Natural killer cell (primary cell): Measurements from ENCODE around the gene THSD4. TPM values are rescaled to one million over a fixed set of nuclear protein-coding genes. Genes with fewer than 3 reads are reported as not detected.

Experiments
- ATAC-seq, 3 donors: fragments of 150-1000 bp in 2 of 3; fragments of 200-7000 bp in 1 of 3; cut with Tn5 transposase; 1 replicate in 1 of 3; 2 replicates in 2 of 3; pipeline ENCODE4 v1.10.0; 2021; ENCODE audit warnings: mild to moderate bottlenecking in 2 of 3, moderate library complexity in 2 of 3
- DNase-seq, 2 donors: peaks; one replicate each; pipeline versions ENCODE4 v3.0.0 to v3.0.0-alpha.2; 2013 to 2021; ENCODE audit warnings: mixed read lengths in 1 of 2
- H3K27ac ChIP-seq: one replicate; pipeline ENCODE4 v1.5.1; 2013; ENCODE audit warnings: mild to moderate bottlenecking, low read length
- H3K27me3 ChIP-seq: one replicate; pipeline ENCODE4 v1.6.1; 2013; ENCODE audit warnings: low read length; ENCODE audit not compliant: control insufficient read depth, insufficient read depth
- H3K36me3 ChIP-seq: one replicate; pipeline ENCODE4 v1.6.1; 2013; ENCODE audit warnings: low read length; ENCODE audit not compliant: control insufficient read depth, insufficient read depth
- H3K4me1 ChIP-seq: one replicate; pipeline ENCODE4 v1.6.1; 2013; ENCODE audit warnings: low read length; ENCODE audit not compliant: control insufficient read depth, insufficient read depth
- H3K4me3 ChIP-seq: one replicate; pipeline ENCODE4 v1.5.1; 2013; ENCODE audit warnings: low read length
- H3K9me3 ChIP-seq: one replicate; pipeline ENCODE4 v1.6.1; 2013; ENCODE audit warnings: low read length; ENCODE audit not compliant: control insufficient read depth, insufficient read depth
- H3K27ac Mint-ChIP-seq, 2 donors: one replicate each; pipeline ENCODE4 v1.8.0; 2022; ENCODE audit warnings: mild to moderate bottlenecking in 2 of 2, mixed read lengths in 2 of 2, moderate library complexity in 1 of 2
- H3K27me3 Mint-ChIP-seq, 2 donors: one replicate each; pipeline ENCODE4 v1.8.0; 2022; ENCODE audit warnings: low read depth in 2 of 2, mixed read lengths in 2 of 2
- H3K36me3 Mint-ChIP-seq: one replicate; pipeline ENCODE4 v1.8.0; 2022; ENCODE audit warnings: mixed read lengths
- H3K4me1 Mint-ChIP-seq, 2 donors: one replicate each; pipeline ENCODE4 v1.8.0; 2022; ENCODE audit warnings: mixed read lengths in 2 of 2
- H3K4me3 Mint-ChIP-seq: one replicate; pipeline ENCODE4 v1.8.0; 2022; ENCODE audit warnings: mild to moderate bottlenecking, moderate library complexity, mixed read lengths
- H3K9me3 Mint-ChIP-seq, 2 donors: one replicate each; pipeline ENCODE4 v1.8.0; 2022; ENCODE audit warnings: mixed read lengths in 2 of 2
- CTCF ChIP-seq: fragments of 200-600 bp; IDR thresholded peaks from one replicate; pipeline ENCODE4 v1.8.0; 2022; ENCODE audit warnings: antibody characterized with exemption
- WGBS: methylation state at CpG from one replicate; pipeline ENCODE4 v1.1.7; 2013; ENCODE audit warnings: missing lambda C conversion rate; ENCODE audit not compliant: insufficient coverage; 5-methylcytosine and 5-hydroxymethylcytosine counted together
- intact Hi-C: fragments of 100-400 bp; cut with micrococcal nuclease; formaldehyde crosslinking; loops from one replicate; pipeline ENCODE4 v1.14.2; 2022
- total RNA-seq, 4 donors: library from RNA; stranded (reverse); fragments of 120-200 nt in 1 of 4; gene quantifications; one replicate each; pipeline versions ENCODE4 v1.2.3 to v1.2.4, GENCODE V29; 2013 to 2022

The THSD4 gene
- total RNA-seq, 3 donors from 2014 or later (not counting 1 experiment from before 2014, with no cell fraction given) = not detected

- WGBS = 68% methylated on average over 3 of the region's 4 CpGs
- intact Hi-C loops = no loop called here
Measured at GRCh38 chr15:71249986-71250385, 134.7 kb downstream of the THSD4 start.

GRCh38 chr15:71250936-71251583 is 135.8 kb downstream of the THSD4 start:
- H3K27ac ChIP-seq = no peak overlapping the region
- Mint-ChIP-seq H3K9me3 (no peaks in the 10 kb centered on the region), H3K27me3 (peaks cover 3 to 20% of the 10 kb centered on the region in 2 donors), H3K4me1 (no peaks in the 10 kb centered on the region), H3K4me3 (no peak overlapping the region), H3K27ac (no peak overlapping the region), H3K36me3 (no peaks in the 10 kb centered on the region)
- no peak for TF ChIP-seq CTCF
- H3K9me3 ChIP-seq = no peaks in the 10 kb centered on the region
- H3K4me1 ChIP-seq = no peaks in the 10 kb centered on the region
- intact Hi-C loops = no loop called here
- H3K36me3 ChIP-seq = no peaks in the 10 kb centered on the region
- DNase-seq (no peak), ATAC-seq (no peak)
- H3K4me3 ChIP-seq = no peak overlapping the region
- H3K27me3 ChIP-seq = no peaks in the 10 kb centered on the region
- WGBS = 83% methylated on average over 1 of the region's 2 CpGs

More at GRCh38 chr15:71249986-71250385, 134.7 kb downstream of the THSD4 start:
- Mint-ChIP-seq H3K36me3 (no peaks in the 10 kb centered on the region), H3K4me1 (no peaks in the 10 kb centered on the region), H3K27ac (no peak overlapping the region), H3K9me3 (no peaks in the 10 kb centered on the region), H3K27me3 (peaks cover 3 to 15% of the 10 kb centered on the region in 2 donors), H3K4me3 (no peak overlapping the region)
- no peaks in the 10 kb centered on the region for H3K4me1 ChIP-seq
- H3K4me3 ChIP-seq = no peak overlapping the region
- no peak for DNase-seq
- no peaks in the 10 kb centered on the region for H3K27me3 ChIP-seq
- H3K27ac ChIP-seq = no peak overlapping the region
- no peak for ATAC-seq
- H3K9me3 ChIP-seq = no peaks in the 10 kb centered on the region
- H3K36me3 ChIP-seq = no peaks in the 10 kb centered on the region
- TF ChIP-seq CTCF = no peak

GRCh38 chr15:71251584-71252043 is 136.3 kb downstream of the THSD4 start:
- TF ChIP-seq CTCF = no peak
- Mint-ChIP-seq H3K9me3 (no peaks in the 10 kb centered on the region), H3K4me3 (no peak overlapping the region), H3K27ac (no peak overlapping the region), H3K4me1 (no peaks in the 10 kb centered on the region), H3K27me3 (peaks cover 5 to 24% of the 10 kb centered on the region in 2 donors), H3K36me3 (no peaks in the 10 kb centered on the region)
- no peaks in the 10 kb centered on the region for H3K4me1 ChIP-seq
- H3K4me3 ChIP-seq = no peak overlapping the region
- H3K27me3 ChIP-seq = no peaks in the 10 kb centered on the region
- no peaks in the 10 kb centered on the region for H3K9me3 ChIP-seq
- DNase-seq (no peak), ATAC-seq (no peak)
- 89% methylated on average over 3 of the region's 4 CpGs for WGBS
- H3K27ac ChIP-seq = no peak overlapping the region
- H3K36me3 ChIP-seq = no peaks in the 10 kb centered on the region
- intact Hi-C loops = no loop called here
